A549 treated with dexamethasone at 1 μM for 4 hours (cell line): ENCODE results near the gene ZNF213. TPM values are rescaled to one million over a fixed set of nuclear protein-coding genes. Genes with fewer than 3 reads are reported as not detected.

Experiments used
- total RNA-seq: library from RNA; stranded (reverse); fragments of 200-300 nt; extraction: Qiagen RNA extraction; gene quantifications from 5 replicates; pipeline ENCODE4 v1.2.3, GENCODE V29; 2022

The ZNF213 gene, protein sequence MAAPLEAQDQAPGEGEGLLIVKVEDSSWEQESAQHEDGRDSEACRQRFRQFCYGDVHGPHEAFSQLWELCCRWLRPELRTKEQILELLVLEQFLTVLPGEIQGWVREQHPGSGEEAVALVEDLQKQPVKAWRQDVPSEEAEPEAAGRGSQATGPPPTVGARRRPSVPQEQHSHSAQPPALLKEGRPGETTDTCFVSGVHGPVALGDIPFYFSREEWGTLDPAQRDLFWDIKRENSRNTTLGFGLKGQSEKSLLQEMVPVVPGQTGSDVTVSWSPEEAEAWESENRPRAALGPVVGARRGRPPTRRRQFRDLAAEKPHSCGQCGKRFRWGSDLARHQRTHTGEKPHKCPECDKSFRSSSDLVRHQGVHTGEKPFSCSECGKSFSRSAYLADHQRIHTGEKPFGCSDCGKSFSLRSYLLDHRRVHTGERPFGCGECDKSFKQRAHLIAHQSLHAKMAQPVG
- 7.1 to 14.3 TPM (median 13.0 TPM) in 5 replicates for total RNA-seq

GRCh38 chr16:3134338-3135125 is at the start of gene ZNF213:
ZNF213 (plus strand) TSS chr16:3135029; CDS start chr16:3137281, 2,252 bp downstream.

DNA sequence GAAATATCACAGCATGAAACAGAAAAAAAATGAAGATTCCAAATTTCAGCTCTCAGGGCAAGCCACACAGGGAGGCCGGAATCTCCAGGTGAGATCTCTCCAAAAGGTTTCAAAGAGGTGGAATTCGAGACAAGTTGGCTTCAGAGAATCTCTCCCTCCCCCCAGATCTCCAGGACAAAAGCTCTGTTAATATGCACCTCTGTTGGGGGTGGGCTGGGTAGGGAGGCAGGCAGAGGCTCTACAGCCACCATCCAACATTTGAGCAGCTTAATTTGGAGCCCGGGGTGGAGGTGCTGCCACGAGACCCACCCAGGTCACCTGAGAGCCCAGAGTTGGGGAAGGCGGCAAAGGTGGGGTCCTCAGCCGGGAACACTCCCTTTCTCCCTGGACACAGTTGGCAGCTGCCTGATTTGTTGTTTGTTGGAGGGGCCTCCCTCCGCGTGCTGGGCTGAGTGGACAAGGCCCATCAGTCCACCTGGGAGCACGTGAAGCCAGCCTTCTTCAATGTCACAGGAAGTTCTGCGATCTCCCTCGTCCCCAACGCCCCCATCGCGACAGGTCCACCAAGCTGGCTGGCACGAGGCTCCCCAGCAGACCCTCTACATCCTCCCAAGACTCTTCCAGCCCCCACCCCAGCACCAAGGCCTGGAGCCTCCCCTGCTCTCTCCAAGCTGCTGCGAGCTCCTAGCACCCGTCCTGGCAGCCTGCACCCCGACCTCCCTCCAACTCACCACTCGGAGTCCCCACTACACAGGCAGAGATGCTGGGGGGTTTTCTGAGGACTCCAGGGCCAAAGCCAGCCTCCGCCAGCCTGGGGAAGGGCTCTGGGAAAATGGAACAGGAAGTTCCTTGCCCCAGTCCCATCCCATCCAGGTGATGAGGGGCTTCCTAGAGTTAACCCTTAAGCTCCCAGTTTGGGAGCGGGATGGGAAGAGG is 36.1 kb upstream of the ZNF213 start, which contains the start of gene ZSCAN10:
Gene ZSCAN10, minus strand, starts transcription at position 836 of the 936 bp plus-strand sequence. CDS start 6,357 bp downstream, outside the sequence.

DNA sequence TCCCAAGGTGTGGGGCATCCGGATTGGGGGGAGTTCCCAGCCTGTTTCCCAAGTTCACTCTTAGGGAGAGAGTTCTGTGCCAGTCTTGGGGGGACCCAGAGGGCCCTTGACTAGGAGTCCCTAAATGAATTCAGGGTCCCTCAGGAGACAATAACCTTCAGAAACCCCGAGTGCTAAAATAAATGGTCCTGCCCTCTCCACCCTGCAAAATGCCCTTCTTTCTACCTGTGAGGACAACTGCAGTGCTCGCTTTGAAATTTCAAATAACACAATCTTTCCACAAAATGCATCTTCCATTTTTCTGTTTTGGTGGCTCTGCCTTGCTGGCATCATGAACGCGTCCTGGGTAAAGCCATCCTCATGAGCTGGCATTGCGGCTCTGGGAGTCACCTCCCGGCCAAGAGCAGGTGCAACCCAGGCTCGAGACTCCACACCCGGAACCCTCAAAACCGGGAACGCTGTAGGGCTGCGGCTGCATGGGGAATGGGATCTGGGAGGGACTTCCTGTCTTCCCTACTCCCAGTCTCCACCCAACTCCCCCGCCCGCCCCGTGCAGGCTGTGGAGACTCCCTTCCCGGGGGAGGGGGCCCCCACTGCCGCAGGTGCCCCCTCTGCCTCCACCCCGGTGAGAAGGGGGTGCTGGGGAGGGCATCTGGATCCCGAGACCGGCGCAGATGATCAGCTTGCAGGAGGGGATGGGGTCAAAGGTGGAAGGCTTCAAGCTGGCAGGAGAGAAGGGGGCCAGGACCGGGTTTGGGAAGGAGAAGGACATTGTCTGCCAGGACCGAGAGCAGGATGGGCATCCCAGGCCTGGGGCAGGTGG is 22.6 kb upstream of the ZNF213 start, which contains the start of gene ZNF205:
Gene ZNF205, plus strand, starts transcription at position 529 of the 823 bp plus-strand sequence. CDS start 845 bp downstream, outside the sequence.

GRCh38 chr16:3187798-3188674 is 53.2 kb downstream of the ZNF213 start, which contains the start of gene OR1F1:
OR1F1 (plus strand) TSS chr16:3188204.

Other genes starting within 250 kb of the ZNF213 start
- 14.4 to 27.1 TPM (median 24.6 TPM) in 5 replicates for gene FLYWCH1, start 223.1 kb upstream of the ZNF213 start, total RNA-seq
- gene KREMEN2, start 170.8 kb upstream of the ZNF213 start, total RNA-seq: 0.95 to 2.0 TPM (median 1.9 TPM) in 5 replicates
- gene PAQR4, start 165.7 kb upstream of the ZNF213 start, total RNA-seq: 29.5 to 44.0 TPM (median 42.5 TPM) in 5 replicates
- 57.1 to 92.9 TPM (median 85.4 TPM) in 5 replicates for gene PKMYT1, start 154.6 kb upstream of the ZNF213 start, total RNA-seq
- gene CLDN9, start 122.1 kb upstream of the ZNF213 start, total RNA-seq: 0.28 to 0.43 TPM (median 0.38 TPM) in 5 replicates
- gene CLDN6, start 116.8 kb upstream of the ZNF213 start, total RNA-seq: 0.14 to 0.54 TPM (median 0.31 TPM) in 5 replicates
- gene TNFRSF12A, start 114.7 kb upstream of the ZNF213 start, total RNA-seq: 415 to 495 TPM (median 463 TPM) in 5 replicates
- gene HCFC1R1, start 111.1 kb upstream of the ZNF213 start, total RNA-seq: 224 to 248 TPM (median 238 TPM) in 5 replicates
- gene THOC6, start 111.0 kb upstream of the ZNF213 start, total RNA-seq: 21.4 to 33.8 TPM (median 31.0 TPM) in 5 replicates
- gene BICDL2, start 98.1 kb upstream of the ZNF213 start, total RNA-seq: 0.02 TPM in 1 of 5 replicates, not detected in the others
- gene MMP25, start 88.5 kb upstream of the ZNF213 start, total RNA-seq: 1.1 to 1.6 TPM (median 1.3 TPM) in 5 replicates
- 23.4 to 34.9 TPM (median 28.8 TPM) in 5 replicates for gene IL32, start 69.4 kb upstream of the ZNF213 start, total RNA-seq
- 0.06 TPM in 1 of 5 replicates, not detected in the others for gene ZSCAN10, start 35.7 kb upstream of the ZNF213 start, total RNA-seq
- gene ZNF205, start 22.4 kb upstream of the ZNF213 start, total RNA-seq: 11.1 to 15.7 TPM (median 14.3 TPM) in 5 replicates
- 0.26 to 0.56 TPM (median 0.42 TPM) in 5 replicates for gene OR1F1, start 53.2 kb downstream of the ZNF213 start, total RNA-seq
- gene ZNF200, start 100.1 kb downstream of the ZNF213 start, total RNA-seq: 7.8 to 9.4 TPM (median 8.4 TPM) in 5 replicates
- 0.03 to 0.07 TPM (median 0.07 TPM) in 3 of 5 replicates, not detected in the others for gene MEFV, start 121.6 kb downstream of the ZNF213 start, total RNA-seq
- gene ZNF263, start 148.5 kb downstream of the ZNF213 start, total RNA-seq: 33.5 to 40.1 TPM (median 37.6 TPM) in 5 replicates
- gene TIGD7, start 170.4 kb downstream of the ZNF213 start, total RNA-seq: 0.80 to 2.0 TPM (median 1.4 TPM) in 5 replicates
- gene ZNF75A, start 170.5 kb downstream of the ZNF213 start, total RNA-seq: 9.7 to 11.9 TPM (median 9.9 TPM) in 5 replicates
- not detected in 5 replicates for gene OR2C1, start 220.9 kb downstream of the ZNF213 start, total RNA-seq